Tibial artery (tissue), 4 donors: ENCODE results near the gene ESYT2.

Experiments
- DNase-seq, 2 donors: peaks; one replicate each; pipeline ENCODE4 v3.0.0-alpha.2; 2019
- H3K27ac ChIP-seq, 2 donors: fragments of 200-600 bp; sonication (generic) in 1 of 2; 1 replicate in 1 of 2; 2 replicates in 1 of 2; pipeline ENCODE4 v1.5.1; 2018 to 2019; ENCODE audit warnings: mild to moderate bottlenecking in 1 of 2
- H3K27me3 ChIP-seq, 2 donors: fragments of 200-600 bp; sonication (generic) in 1 of 2; one replicate each; pipeline versions ENCODE4 v1.5.1 to v1.6.0; 2016 to 2019
- H3K36me3 ChIP-seq, 3 donors: fragments of 200-600 bp; sonication (generic) in 2 of 3; one replicate each; pipeline ENCODE4 v1.5.1; 2016 to 2019; ENCODE audit warnings: mild to moderate bottlenecking in 2 of 3
- H3K4me1 ChIP-seq, 4 donors: fragments of 200-600 bp; sonication (generic) in 2 of 4; 1 replicate in 3 of 4; 2 replicates in 1 of 4; pipeline ENCODE4 v1.5.1; 2016 to 2019
- H3K4me3 ChIP-seq, 2 donors: fragments of 200-600 bp; sonication (generic) in 1 of 2; 1 replicate in 1 of 2; 2 replicates in 1 of 2; pipeline ENCODE4 v1.5.1; 2018 to 2019; ENCODE audit warnings: mild to moderate bottlenecking in 2 of 2
- H3K9me3 ChIP-seq, 3 donors: fragments of 200-600 bp; sonication (generic) in 1 of 3; one replicate each; pipeline ENCODE4 v1.5.1; 2016 to 2019
- CTCF ChIP-seq, 2 experiments: fragments of 200-600 bp in 1 of 2; fragments of 450-650 bp in 1 of 2; IDR thresholded peaks; one replicate each; pipeline ENCODE4 v1.5.1; 2017 to 2019; ENCODE audit warnings: antibody characterized with exemption in 2 of 2, mild to moderate bottlenecking in 1 of 2, moderate library complexity in 1 of 2
- intact Hi-C: fragments of 100-400 bp; cut with DNase I; formaldehyde crosslinking; loops from one replicate; pipeline ENCODE4 v1.15.0; 2023; ENCODE audit warnings: low total_unique reads

Gene ESYT2

GRCh38 chr7:158781974-158782664, 47.2 kb downstream of the ESYT2 start:
- peaks cover 21 to 58% (median 30%) of the 10 kb centered on the region in 3 donors for H3K36me3 ChIP-seq
- H3K27ac ChIP-seq, result peak overlapping the region; percentile 75 to 80
- intact Hi-C loops, result loop anchor here (5.0 kb wide), 1 partner anchor 45 kb away; the partner anchor contains the start of gene ESYT2
- H3K4me3 ChIP-seq, result no peak overlapping the region
- H3K27me3 ChIP-seq, result no peaks in the 10 kb centered on the region
- no peaks in the 10 kb centered on the region for H3K9me3 ChIP-seq
- H3K4me1 ChIP-seq, result peaks cover 0 to 70% (median 35%) of the 10 kb centered on the region in 4 donors
- DNase-seq, result no peak
- TF ChIP-seq CTCF (IDR thresholded peaks at IDR 0.05), result no peak

- H3K4me3 ChIP-seq, result no peak overlapping the region
- peak overlapping the region in 1 of 2 donors; percentile 75 for H3K27ac ChIP-seq
- H3K36me3 ChIP-seq, result peaks cover 21 to 61% (median 30%) of the 10 kb centered on the region in 3 donors
- no peak for TF ChIP-seq CTCF (IDR thresholded peaks at IDR 0.05)
- intact Hi-C loops, result loop anchor here (5.0 kb wide), 1 partner anchor 46 kb away; the partner anchor contains the start of gene ESYT2
- no peaks in the 10 kb centered on the region for H3K9me3 ChIP-seq
- no peaks in the 10 kb centered on the region for H3K27me3 ChIP-seq
- H3K4me1 ChIP-seq, result peaks cover 0 to 62% (median 33%) of the 10 kb centered on the region in 4 donors
- DNase-seq, result no peak
These were observed 47.9 kb downstream of the ESYT2 start for GRCh38 chr7:158781217-158781973.

GRCh38 chr7:158779061-158780000, 50.0 kb downstream of the ESYT2 start:
- Histone ChIP-seq H3K27ac (peak overlapping the region; percentile 38 to 60), H3K4me1 (peaks cover 0 to 43% (median 21%) of the 10 kb centered on the region in 4 donors), H3K9me3 (no peaks in the 10 kb centered on the region), H3K4me3 (no peak overlapping the region), H3K36me3 (peaks cover 21 to 70% (median 40%) of the 10 kb centered on the region in 3 donors), H3K27me3 (no peaks in the 10 kb centered on the region)
- no peak for DNase-seq
- intact Hi-C loops, result loop anchor here (10.0 kb wide), 1 partner anchor 205 kb away; no protein-coding TSS in a partner anchor
- TF ChIP-seq CTCF (IDR thresholded peaks at IDR 0.05), result no peak

GRCh38 chr7:158778471-158778870, 50.8 kb downstream of the ESYT2 start:
- no peak for DNase-seq
- H3K27ac ChIP-seq, result peak overlapping the region; percentile 38 to 60
- H3K4me1 ChIP-seq, result peaks cover 0 to 35% (median 13%) of the 10 kb centered on the region in 4 donors
- no peak for TF ChIP-seq CTCF (IDR thresholded peaks at IDR 0.05)
- intact Hi-C loops, result loop anchor here (10.0 kb wide), 1 partner anchor 206 kb away; no protein-coding TSS in a partner anchor
- no peaks in the 10 kb centered on the region for H3K9me3 ChIP-seq
- no peak overlapping the region for H3K4me3 ChIP-seq
- H3K27me3 ChIP-seq, result no peaks in the 10 kb centered on the region
- H3K36me3 ChIP-seq, result peaks cover 21 to 61% (median 33%) of the 10 kb centered on the region in 3 donors

- intact Hi-C loops, result loop anchor here (10.0 kb wide), 1 partner anchor 207 kb away; no protein-coding TSS in a partner anchor
- Histone ChIP-seq H3K27ac (no peak overlapping the region), H3K36me3 (peaks cover 27 to 60% (median 33%) of the 10 kb centered on the region in 3 donors), H3K9me3 (no peaks in the 10 kb centered on the region), H3K4me1 (peaks cover 0 to 30% (median 9%) of the 10 kb centered on the region in 4 donors), H3K4me3 (no peak overlapping the region), H3K27me3 (no peaks in the 10 kb centered on the region)
- no peak for TF ChIP-seq CTCF (IDR thresholded peaks at IDR 0.05)
- DNase-seq, result no peak
These were observed 51.5 kb downstream of the ESYT2 start for GRCh38 chr7:158777793-158778192.
